Nephron (organoid): ENCODE measurements around the gene FAM222B.

Source experiments
- H3K27ac Mint-ChIP-seq, 3 experiments: 2 replicates each; pipeline ENCODE4 v1.8.0; 2020; ENCODE audit warnings: mixed read lengths in 3 of 3, mild to moderate bottlenecking in 2 of 3, moderate library complexity in 1 of 3
- H3K27me3 Mint-ChIP-seq: 2 replicates; pipeline ENCODE4 v1.8.0; 2021; ENCODE audit warnings: low read depth, mild to moderate bottlenecking, moderate library complexity, mixed read lengths
- H3K36me3 Mint-ChIP-seq: 2 replicates; pipeline ENCODE4 v1.8.0; 2020; ENCODE audit warnings: low read depth, mixed read lengths
- H3K4me1 Mint-ChIP-seq: 2 replicates; pipeline ENCODE4 v1.8.0; 2020; ENCODE audit warnings: mixed read lengths
- H3K4me3 Mint-ChIP-seq, 3 experiments: 2 replicates each; pipeline ENCODE4 v1.8.0; 2020; ENCODE audit warnings: mild to moderate bottlenecking in 3 of 3, mixed read lengths in 3 of 3, moderate library complexity in 2 of 3
- H3K9me3 Mint-ChIP-seq: 2 replicates; pipeline ENCODE4 v1.8.0; 2020; ENCODE audit warnings: mixed read lengths
- TF ChIP-seq, protein P1 (sequence below), 3 experiments: fragments of 200-600 bp; sonication (generic); IDR thresholded peaks; one replicate each; pipeline ENCODE4 v1.5.0; 2021; ENCODE audit warnings: antibody characterized with exemption in 3 of 3; ENCODE audit not compliant: unreplicated experiment in 3 of 3

Gene FAM222B

DNA sequence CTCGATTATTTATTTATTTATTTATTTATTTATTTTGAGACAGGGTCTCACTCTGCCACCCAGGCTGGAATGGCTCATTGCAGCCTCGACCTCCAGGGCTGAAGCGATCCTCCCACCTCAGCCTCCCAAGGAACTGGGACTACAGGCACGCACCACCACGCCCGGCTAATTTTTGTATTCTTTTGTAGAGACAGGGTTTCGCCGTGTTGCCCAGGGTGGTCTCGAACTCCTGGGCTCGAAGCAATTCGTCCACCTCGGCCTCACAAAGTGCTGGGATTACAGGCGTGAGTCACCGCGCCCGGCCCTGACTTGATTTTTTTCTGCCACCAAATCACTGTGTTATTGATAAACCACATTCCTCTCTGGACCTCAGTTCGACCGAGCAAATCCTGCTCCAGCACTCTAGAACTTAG is 123.6 kb downstream of the FAM222B start:
- H3K27ac Mint-ChIP-seq: peak overlapping the region; percentile 99 to 100 (median 99)
- H3K36me3 Mint-ChIP-seq: peaks cover 57% of the 10 kb centered on the region

DNA sequence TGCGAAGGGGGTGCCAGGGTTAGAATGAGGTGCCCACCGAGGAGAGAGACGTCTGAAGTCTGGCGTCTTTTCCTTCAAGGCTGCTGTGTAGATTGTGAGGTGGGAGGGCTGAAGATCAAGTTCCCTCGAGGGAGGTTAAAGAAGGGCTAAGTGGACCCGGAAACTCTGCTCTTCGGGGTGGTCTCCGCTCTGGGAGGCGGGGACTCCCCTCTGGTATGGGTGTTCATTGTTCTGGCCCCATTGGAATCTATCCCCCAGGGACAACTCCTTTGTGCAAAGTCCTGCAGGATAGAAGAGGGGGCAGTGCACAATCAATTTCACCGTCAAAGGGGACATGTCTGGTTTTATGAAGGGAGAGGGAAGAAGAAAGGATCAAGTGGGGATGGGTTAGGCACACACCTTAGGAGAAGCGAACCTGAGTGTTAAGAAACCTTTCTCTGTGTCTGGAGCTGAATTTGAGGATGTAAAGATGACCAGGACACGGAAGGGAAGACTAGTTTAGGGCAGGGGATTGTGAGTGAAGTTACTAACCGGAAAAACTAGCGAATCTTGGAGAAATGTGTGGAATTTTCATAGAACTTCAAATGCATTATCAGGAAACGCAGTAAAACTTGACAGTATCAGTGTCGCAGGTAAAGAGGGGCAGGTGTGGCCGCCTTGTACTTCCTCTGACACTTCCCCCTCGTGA is 124.1 kb downstream of the FAM222B start:
- peak overlapping the region; percentile 86 to 91 (median 88) for H3K4me3 Mint-ChIP-seq
- peaks cover 56% of the 10 kb centered on the region for H3K36me3 Mint-ChIP-seq
- H3K9me3 Mint-ChIP-seq: no peaks in the 10 kb centered on the region
- peak overlapping the region; percentile 99 to 100 (median 99) for H3K27ac Mint-ChIP-seq
- peaks cover 56% of the 10 kb centered on the region for H3K4me1 Mint-ChIP-seq
- H3K27me3 Mint-ChIP-seq: no peaks in the 10 kb centered on the region
- TF ChIP-seq, protein P1, sequence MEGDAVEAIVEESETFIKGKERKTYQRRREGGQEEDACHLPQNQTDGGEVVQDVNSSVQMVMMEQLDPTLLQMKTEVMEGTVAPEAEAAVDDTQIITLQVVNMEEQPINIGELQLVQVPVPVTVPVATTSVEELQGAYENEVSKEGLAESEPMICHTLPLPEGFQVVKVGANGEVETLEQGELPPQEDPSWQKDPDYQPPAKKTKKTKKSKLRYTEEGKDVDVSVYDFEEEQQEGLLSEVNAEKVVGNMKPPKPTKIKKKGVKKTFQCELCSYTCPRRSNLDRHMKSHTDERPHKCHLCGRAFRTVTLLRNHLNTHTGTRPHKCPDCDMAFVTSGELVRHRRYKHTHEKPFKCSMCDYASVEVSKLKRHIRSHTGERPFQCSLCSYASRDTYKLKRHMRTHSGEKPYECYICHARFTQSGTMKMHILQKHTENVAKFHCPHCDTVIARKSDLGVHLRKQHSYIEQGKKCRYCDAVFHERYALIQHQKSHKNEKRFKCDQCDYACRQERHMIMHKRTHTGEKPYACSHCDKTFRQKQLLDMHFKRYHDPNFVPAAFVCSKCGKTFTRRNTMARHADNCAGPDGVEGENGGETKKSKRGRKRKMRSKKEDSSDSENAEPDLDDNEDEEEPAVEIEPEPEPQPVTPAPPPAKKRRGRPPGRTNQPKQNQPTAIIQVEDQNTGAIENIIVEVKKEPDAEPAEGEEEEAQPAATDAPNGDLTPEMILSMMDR (IDR thresholded peaks at IDR 0.05; ENCODE audit: unreplicated experiment in 3 of 3): no peak

More for the DNA sequence above, 123.6 kb downstream of the FAM222B start:
- Mint-ChIP-seq H3K4me1 (peaks cover 60% of the 10 kb centered on the region), H3K4me3 (peak overlapping the region; percentile 95 to 100 (median 98)), H3K27me3 (no peaks in the 10 kb centered on the region), H3K9me3 (no peaks in the 10 kb centered on the region)
- TF ChIP-seq, protein P1 (IDR thresholded peaks at IDR 0.05; ENCODE audit: unreplicated experiment in 3 of 3): no peak

DNA sequence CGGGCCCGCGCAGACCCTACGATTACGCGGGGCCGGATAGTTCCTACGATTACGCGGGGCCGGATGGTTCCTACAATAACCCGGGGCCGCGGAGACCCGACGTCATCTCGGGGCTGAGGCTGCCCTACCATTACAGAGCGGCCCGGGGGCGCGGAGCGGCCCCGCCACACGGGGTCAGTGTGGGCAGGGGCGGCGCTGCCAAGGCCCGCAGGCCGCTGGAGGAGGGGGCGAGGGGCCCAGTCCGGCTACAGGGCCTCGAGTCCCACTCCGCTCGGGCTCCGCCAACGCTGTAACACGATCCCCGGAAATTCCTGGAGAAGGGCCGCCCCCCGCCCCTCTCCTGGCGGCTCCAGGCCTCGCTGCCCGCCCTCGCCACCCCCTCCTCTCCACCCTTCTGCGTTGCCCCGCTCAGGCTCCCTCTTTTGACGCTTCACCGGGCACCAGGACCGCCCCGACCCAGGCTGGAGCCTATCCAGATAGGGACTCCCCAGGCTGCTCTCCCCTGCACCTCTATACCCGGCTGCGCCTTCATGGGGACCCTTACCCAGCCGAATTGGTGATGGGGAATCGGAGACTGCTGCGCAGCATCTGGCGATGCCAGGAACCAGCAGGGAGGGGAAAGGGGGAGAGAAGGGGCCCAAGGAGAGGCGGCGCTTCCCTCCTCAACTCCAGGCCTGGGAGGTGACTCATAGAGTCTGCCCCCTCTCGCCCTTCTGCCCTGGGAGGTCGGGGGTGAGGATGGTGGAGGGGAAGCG is 124.8 kb downstream of the FAM222B start, which contains the start of gene RAB34:
Gene RAB34 (minus strand): TSS at position 291 of the 755 bp plus-strand sequence. CDS start 602 bp downstream, outside the sequence.
- Mint-ChIP-seq H3K27ac (peak within 1 kb of the TSS; percentile 99 to 100 (median 99)), H3K36me3 (peaks cover 50% of the 10 kb centered on the region), H3K9me3 (no peaks in the 10 kb centered on the region), H3K4me1 (peaks cover 55% of the 10 kb centered on the region), H3K27me3 (no peaks in the 10 kb centered on the region), H3K4me3 (peak within 1 kb of the TSS; percentile 86 to 91 (median 88))
- TF ChIP-seq, protein P1 (IDR thresholded peaks at IDR 0.05; ENCODE audit: unreplicated experiment in 3 of 3): peak; percentile 27 to 55 (median 28)

DNA sequence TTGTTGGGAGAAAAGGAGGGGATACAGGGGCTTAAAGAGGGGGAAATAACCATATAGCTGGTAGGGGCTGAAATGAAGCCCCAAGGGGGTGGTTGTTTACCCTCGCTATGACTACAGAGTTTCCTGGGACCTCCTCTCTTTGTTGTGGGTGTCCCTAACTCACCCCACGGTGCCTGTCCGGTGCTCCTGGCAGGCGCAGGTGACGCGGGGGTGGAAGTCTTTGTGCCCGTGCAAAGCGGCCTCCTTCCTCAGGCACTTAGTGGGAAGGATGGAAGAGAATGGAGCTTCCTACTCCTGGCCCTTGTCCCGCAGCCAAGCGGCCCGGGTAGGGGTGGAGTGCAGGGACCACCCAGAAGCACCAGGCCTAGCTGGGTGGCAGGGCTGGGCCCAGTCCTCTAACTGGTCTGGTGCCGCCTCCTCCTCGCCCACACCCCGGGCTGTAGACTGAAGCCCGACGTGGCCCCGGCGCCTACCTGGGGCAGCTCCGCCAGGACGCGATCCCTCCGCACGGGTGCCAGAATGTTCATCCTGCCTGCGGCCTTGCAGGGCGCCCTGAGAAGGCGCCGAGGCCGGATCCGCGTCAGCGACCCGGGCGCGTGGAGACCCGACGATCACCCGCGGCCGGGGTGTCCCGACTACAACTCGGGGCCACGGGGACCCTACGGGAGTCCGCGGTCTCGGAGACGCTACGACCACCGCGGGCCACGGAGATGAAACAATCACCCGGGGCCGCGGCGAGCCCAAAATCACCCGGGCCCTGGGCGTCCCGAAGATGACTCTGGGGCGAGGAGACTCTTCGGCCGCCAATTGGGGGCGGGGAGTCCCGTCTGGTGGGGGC is 125.6 kb downstream of the FAM222B start:
- Mint-ChIP-seq H3K4me1 (peaks cover 57% of the 10 kb centered on the region), H3K4me3 (peak overlapping the region; percentile 86 to 91 (median 88)), H3K36me3 (peaks cover 50% of the 10 kb centered on the region), H3K27ac (peak overlapping the region; percentile 99 to 100 (median 99)), H3K9me3 (no peaks in the 10 kb centered on the region), H3K27me3 (no peaks in the 10 kb centered on the region)
- TF ChIP-seq, protein P1 (IDR thresholded peaks at IDR 0.05; ENCODE audit: unreplicated experiment in 3 of 3): no peak

DNA sequence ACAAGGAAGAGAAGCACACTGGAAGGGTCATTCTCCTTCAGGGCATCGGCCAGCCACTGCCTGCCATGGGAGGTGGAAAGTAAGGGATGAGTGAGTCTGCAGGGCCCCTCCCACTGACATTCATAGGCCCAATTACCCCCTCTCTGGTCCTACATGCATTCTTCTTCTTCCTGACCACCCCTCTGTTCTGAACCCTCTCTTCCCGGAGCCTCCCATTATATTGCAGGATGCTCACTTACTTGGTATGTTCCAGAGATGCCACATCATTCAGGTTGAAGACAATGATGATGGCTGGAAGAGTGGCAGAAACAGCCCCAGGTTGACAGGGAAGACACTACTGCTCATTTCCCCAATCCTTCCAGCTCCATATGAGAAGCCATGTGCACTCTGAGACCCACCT is 127.4 kb downstream of the FAM222B start:
- Mint-ChIP-seq H3K4me1 (peaks cover 49% of the 10 kb centered on the region), H3K36me3 (peaks cover 36% of the 10 kb centered on the region), H3K9me3 (no peaks in the 10 kb centered on the region), H3K27ac (peak overlapping the region; percentile 46 to 73 (median 68)), H3K27me3 (no peaks in the 10 kb centered on the region), H3K4me3 (peak overlapping the region; percentile 86 to 91 (median 88))
- TF ChIP-seq, protein P1 (IDR thresholded peaks at IDR 0.05; ENCODE audit: unreplicated experiment in 3 of 3): no peak
